ENCODE data around the gene CIAO1.
"Not testable (repeated sequence)": the region's sequence is repeated elsewhere in the genome, so short reads cannot be mapped to it uniquely, and the experiment has no call there.

The CIAO1 gene

GRCh38 chr2:96265840-96266679 is at the start of gene CIAO1, which contains the start of gene TMEM127:
CIAO1 (plus strand) TSS chr2:96266225; CDS start chr2:96266351, 126 bp downstream.
TMEM127 (minus strand) TSS chr2:96265997; CDS start chr2:96265381, 616 bp downstream.
- peak; percentile 95 for DNase-seq (ENCODE audit: low spot score)

GRCh38 chr2:96218508-96219131 is 47.4 kb upstream of the CIAO1 start:
- DNase-seq (ENCODE audit: low spot score): no peak

DNA sequence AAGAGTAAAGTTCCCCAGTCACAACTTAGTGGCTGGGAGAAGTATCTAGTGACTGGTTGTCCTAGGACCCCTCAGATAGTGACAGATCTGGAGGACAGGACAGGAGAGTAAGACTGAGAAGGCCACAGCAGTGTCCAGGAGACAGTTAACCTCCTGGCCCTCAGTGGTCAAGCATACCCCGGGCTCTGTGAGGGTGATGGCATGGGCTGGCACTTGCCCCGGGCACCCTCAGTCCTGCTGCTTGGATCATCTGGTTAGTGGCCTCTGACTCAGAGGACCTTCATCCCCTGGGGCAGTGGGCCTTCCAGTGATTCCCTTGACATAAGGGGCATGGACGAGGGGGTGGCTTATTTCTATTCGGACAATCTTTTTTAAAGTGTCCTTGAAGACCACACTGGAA is 46.1 kb upstream of the CIAO1 start:
- DNase-seq (ENCODE audit: low spot score): not testable (repeated sequence)

DNA sequence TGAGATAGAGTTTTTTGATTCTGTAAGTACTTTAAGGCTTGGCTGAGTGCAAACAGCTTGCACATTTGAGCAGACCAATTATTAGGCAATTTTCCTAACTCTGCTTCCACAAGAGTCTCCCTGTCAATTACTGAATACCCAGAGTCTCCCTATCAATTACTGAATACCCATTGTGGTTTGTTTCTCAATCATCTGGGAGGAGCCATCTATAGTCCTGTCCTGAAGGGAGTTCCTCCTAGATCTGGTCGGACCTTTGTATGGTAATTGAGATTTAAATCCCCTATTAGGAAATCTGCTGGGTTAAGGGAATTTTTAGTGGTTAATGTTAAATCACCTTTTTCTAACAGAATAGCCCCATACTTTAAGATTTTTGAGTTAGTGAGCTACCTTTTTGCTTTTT is 44.9 kb upstream of the CIAO1 start:
- not testable (repeated sequence) for DNase-seq (ENCODE audit: low spot score)

- no peak for DNase-seq (ENCODE audit: low spot score)
Measured at GRCh38 chr2:96225016-96225533, 41.0 kb upstream of the CIAO1 start.

- DNase-seq (ENCODE audit: low spot score): no peak
Measured at GRCh38 chr2:96231316-96231715, 34.7 kb upstream of the CIAO1 start.

DNA sequence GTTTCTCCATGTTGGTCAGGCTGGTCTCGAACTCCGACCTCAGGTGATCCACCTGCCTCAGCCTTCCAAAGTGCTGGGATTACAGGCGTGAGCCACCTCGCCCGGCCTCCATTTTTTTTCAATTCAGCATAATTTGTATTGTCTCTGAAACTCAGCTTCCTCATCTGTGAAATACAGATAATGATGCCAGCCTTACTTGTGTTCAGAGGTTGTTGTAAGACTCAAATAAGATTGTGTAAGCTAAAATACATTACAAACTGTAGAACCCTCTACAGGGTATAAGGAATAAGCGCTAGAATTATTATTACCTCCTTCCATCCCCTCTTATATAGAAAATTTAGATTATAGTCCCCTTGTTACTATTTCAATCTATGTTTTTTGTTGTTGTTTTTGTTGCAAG is 32.6 kb upstream of the CIAO1 start:
- DNase-seq (ENCODE audit: low spot score): no peak

DNA sequence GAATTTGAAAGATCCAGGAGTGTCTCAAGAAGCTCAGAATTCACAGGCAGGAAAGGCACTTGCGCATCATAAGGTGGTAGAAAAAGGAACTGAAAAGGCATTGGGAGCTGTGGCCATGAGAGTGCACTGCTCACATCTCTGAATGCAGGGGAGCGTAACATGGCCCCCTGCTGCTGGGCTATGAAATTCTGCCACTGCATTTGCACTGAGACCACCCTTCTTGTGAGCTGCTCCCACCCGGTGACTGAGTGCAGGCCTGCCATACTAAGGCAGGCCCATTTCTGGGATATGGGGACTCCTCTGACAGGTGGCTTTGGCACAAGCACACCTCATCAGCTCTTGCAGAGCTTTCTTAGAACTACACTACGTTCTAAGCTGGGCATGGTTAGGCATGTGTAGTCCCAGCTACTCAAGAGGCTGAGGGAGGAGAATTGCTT is 32.1 kb upstream of the CIAO1 start:
- no peak for DNase-seq (ENCODE audit: low spot score)

DNA sequence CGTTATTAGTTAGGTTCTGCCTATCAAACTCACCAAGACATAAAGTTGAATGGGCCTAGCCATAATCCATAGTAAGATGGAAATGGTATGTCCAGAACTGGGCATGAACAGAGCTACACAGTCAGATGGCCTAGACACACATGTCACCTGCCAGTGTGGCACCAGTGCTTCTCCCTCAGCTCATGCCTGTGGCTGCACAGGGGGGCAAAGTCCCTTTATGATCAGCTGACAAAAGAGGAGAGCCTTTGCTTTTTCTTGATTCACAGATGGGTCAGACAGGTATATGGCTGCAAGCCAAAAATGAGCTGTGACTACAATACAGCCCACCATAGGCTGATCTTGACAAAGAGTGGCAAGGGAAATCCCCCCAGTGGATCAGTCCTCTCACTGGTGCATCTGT is 29.1 kb upstream of the CIAO1 start:
- no peak for DNase-seq (ENCODE audit: low spot score)

- no peak for DNase-seq (ENCODE audit: low spot score)
Measured at GRCh38 chr2:96238266-96238665, 27.8 kb upstream of the CIAO1 start.

GRCh38 chr2:96239091-96239490 is 26.9 kb upstream of the CIAO1 start:
- no peak for DNase-seq (ENCODE audit: low spot score)

DNA sequence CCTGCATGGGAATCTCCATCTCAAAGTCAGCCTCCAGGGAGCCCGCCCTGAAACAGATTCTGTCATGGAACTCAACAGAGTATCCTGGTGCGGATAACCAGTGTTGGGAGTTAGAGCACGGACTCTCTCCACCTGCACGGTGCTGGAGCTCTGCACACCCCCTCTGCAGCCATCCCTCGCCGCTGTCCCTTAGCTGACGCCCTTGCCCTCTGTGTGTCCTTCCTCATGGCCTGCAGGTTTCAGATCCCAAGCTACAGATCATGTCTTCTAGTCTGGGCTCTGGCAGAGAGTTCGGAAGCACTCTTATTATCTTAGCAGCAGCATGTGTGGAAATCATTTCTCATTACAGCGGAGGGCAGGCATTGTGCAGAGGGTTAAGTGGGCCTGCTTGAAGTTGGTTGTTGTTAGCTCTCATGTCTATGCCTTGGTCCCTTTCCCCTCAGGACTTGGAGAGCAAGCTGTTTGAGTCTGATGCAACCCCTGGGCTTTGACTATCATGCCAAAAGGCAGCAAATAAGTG is 26.2 kb upstream of the CIAO1 start:
- no peak for DNase-seq (ENCODE audit: low spot score)

GRCh38 chr2:96240341-96241038 is 25.5 kb upstream of the CIAO1 start:
- no peak for DNase-seq (ENCODE audit: low spot score)

DNA sequence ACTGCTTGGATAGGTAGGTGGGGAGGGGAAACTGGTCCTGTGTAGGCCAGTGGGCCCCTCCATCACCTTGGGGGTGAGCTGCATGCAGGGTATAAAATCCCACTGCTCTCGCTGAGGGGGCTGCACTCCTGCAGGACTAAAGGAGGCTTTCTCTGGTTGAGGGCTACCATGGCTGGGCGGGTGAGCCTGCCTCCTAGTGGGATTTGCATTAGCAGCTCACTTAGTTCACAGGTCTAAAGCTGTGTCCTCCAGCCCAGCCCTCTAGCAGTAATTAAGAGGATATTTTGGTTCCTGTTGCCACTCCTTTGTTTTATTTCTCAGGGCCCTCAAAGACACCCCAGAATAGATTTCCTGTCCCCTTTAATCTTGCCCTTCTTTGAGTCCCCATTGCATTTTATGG is 24.8 kb upstream of the CIAO1 start:
- no peak for DNase-seq (ENCODE audit: low spot score)

GRCh38 chr2:96241900-96242611 is 24.0 kb upstream of the CIAO1 start:
- no peak for DNase-seq (ENCODE audit: low spot score)

DNA sequence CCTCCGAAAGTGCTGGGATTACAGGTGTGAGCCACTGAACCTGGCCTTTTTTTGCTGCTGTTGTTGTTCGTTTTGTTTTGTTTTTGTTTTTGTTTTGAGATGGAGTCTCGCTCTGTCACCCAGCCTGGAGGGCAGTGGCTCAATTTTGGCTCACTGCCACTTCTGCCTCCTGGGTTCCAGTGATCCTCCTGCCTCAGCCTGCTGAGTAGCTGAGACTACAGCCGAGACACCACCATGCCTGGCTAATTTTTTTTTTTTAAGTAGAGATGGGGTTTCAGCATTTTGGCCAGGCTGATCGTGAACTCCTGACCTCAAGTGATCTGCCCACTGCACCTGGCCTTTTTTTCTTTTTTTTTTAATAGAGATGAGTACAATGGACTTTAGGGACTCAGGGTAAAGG is 22.2 kb upstream of the CIAO1 start:
- no peak for DNase-seq (ENCODE audit: low spot score)

- no peak for DNase-seq (ENCODE audit: low spot score)
Measured at GRCh38 chr2:96245609-96246390, 20.2 kb upstream of the CIAO1 start.

- no peak for DNase-seq (ENCODE audit: low spot score)
Measured at GRCh38 chr2:96247009-96247408, 19.0 kb upstream of the CIAO1 start.

DNA sequence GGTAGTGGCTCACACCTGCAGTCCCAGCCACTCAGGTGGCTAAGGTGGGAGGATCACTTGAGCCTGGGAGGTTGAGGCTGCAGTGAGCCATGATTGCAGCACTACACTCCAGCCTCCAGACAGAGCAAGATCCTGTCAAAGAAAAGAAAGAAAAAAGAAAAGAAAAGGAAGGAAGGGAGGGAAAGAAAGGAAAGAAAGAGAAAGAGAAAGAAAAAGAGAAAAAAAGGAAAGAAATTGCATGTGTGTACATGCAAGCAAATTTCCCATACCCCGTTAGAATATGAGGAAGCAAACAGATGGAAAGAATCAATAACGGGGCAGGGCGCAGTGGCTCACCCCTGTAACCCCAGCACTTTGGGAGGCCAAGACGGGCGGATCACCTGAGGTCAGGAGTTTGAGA is 18.1 kb upstream of the CIAO1 start:
- DNase-seq (ENCODE audit: low spot score): no peak

- DNase-seq (ENCODE audit: low spot score): no peak
Measured at GRCh38 chr2:96248624-96249023, 17.4 kb upstream of the CIAO1 start.

DNA sequence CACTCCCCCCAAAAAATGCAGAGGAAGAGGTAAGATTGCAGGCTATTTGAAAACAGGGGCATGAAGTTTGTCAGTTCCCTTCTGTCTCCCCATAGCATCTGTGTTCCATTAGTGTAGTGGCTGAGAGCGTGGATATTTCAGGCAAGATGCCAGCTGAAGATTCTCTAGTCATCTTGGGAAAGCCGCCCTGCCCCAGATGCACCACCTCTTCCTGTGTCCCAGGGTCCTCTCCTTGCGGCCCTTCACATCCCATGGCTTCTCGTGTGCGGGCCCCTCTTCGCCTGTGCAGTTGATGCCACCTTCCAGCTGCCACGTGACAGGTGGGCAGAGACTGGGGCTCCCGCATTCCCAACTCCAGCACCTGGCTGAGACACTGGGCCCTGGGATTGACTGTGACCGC is 16.4 kb upstream of the CIAO1 start:
- no peak for DNase-seq (ENCODE audit: low spot score)
